K562 (cell line): ENCODE results near the gene ERICH2. TPM values are rescaled to one million over a fixed set of nuclear protein-coding genes. Genes with fewer than 3 reads are reported as not detected.

ENCODE experiments used
- BDP1 ChIP-seq: IDR thresholded peaks from 3 replicates; pipeline ENCODE4 v1.6.1; 2011; ENCODE audit not compliant: insufficient read length, insufficient read depth
- CBFA2T3 ChIP-seq: fragments of 450-650 bp; IDR thresholded peaks from 2 replicates; pipeline ENCODE4 v1.6.1; 2017
- DPF2 ChIP-seq: fragments of 450-650 bp; IDR thresholded peaks from 2 replicates; pipeline ENCODE4 v1.6.1; 2016
- E2F3 ChIP-seq: fragments of 250-450 bp; sonication (Bioruptor Pico); IDR thresholded peaks from 2 replicates; pipeline ENCODE4 v1.4.0; 2020; ENCODE audit warnings: mild to moderate bottlenecking
- ESRRB ChIP-seq: fragments of 250-450 bp; sonication (Bioruptor Pico); IDR thresholded peaks from 2 replicates; pipeline ENCODE4 v1.5.0; 2020; ENCODE audit warnings: mild to moderate bottlenecking, moderate library complexity, borderline replicate concordance
- FIP1L1 ChIP-seq: fragments of 200-400 bp; formaldehyde crosslinking; IDR thresholded peaks from 2 replicates; pipeline ENCODE4 v1.6.1; 2018; ENCODE audit warnings: mild to moderate bottlenecking, low read depth, low read length; ENCODE audit not compliant: poor library complexity, severe bottlenecking
- HNRNPL ChIP-seq: fragments of 200-400 bp; formaldehyde crosslinking; IDR thresholded peaks from 2 replicates; pipeline ENCODE4 v1.6.1; 2017; ENCODE audit warnings: low read depth, mild to moderate bottlenecking, low read length
- LEF1 ChIP-seq: fragments of 450-650 bp; IDR thresholded peaks from 2 replicates; pipeline ENCODE4 v1.6.1; 2016; ENCODE audit warnings: mild to moderate bottlenecking
- POU5F1 ChIP-seq: fragments of 150-350 bp; IDR thresholded peaks from 2 replicates; pipeline ENCODE4 v1.6.1; 2014; ENCODE audit warnings: borderline replicate concordance, low read length, low read depth, mild to moderate bottlenecking; ENCODE audit not compliant: partially characterized antibody
- RBM34 ChIP-seq: fragments of 200-400 bp; formaldehyde crosslinking; IDR thresholded peaks from 2 replicates; pipeline ENCODE4 v1.6.1; 2018; ENCODE audit warnings: low read length, borderline replicate concordance; ENCODE audit not compliant: insufficient read depth
- RERE ChIP-seq: sonication (generic); formaldehyde crosslinking; IDR thresholded peaks from 2 replicates; pipeline ENCODE4 v1.8.0; 2023; ENCODE audit warnings: missing genetic modification reagents, mild to moderate bottlenecking, borderline replicate concordance
- STAT5B ChIP-seq: fragments of 250-450 bp; sonication (Bioruptor Pico); IDR thresholded peaks from 2 replicates; pipeline ENCODE4 v1.8.0; 2021; ENCODE audit warnings: mild to moderate bottlenecking, inconsistent platforms
- TAL1 ChIP-seq: fragments of 450-650 bp; IDR thresholded peaks from 2 replicates; pipeline ENCODE4 v1.6.1; 2016; ENCODE audit warnings: mild to moderate bottlenecking
- TBP ChIP-seq: optimal IDR thresholded peaks from 2 replicates; pipeline ENCODE3; 2011; ENCODE audit warnings: low read depth, low read length, improper control_type of control experiment
- TRIM25 ChIP-seq: fragments of 450-650 bp; IDR thresholded peaks from 2 replicates; pipeline ENCODE4 v1.7.0; 2016; ENCODE audit warnings: borderline replicate concordance
- TRIM28 ChIP-seq: fragments of 450-650 bp; IDR thresholded peaks from 2 replicates; pipeline ENCODE4 v1.6.1; 2017
- ZNF408 ChIP-seq: fragments of 250-450 bp; sonication (Bioruptor Pico); IDR thresholded peaks from 2 replicates; pipeline ENCODE4 v1.4.0; 2020; ENCODE audit warnings: low read depth, mild to moderate bottlenecking, moderate library complexity
- ZNF586 ChIP-seq: fragments of 450-650 bp; formaldehyde crosslinking; conservative IDR thresholded peaks from 2 replicates; pipeline ENCODE4 v1.4.0; 2020; ENCODE audit warnings: mild to moderate bottlenecking, moderate library complexity
- ZNF609 ChIP-seq: sonication (generic); formaldehyde crosslinking; IDR thresholded peaks from 2 replicates; pipeline ENCODE4 v1.8.1; 2023; ENCODE audit warnings: missing genetic modification reagents, mild to moderate bottlenecking, borderline replicate concordance
- polyA plus RNA-seq, 8 experiments: library from polyadenylated mRNA; depleted of rRNA in 4 of 8; stranded (reverse) in 5 of 8; unstranded in 3 of 8; fragments of >200 nt; fragmentation: Nextera tagmentation in 2 of 8; fragmentation: Illumina TruSeq in 1 of 8; extraction: Ambion mirVana in 2 of 8; extraction: Trizol in 1 of 8; gene quantifications; 2 replicates each; pipeline versions ENCODE4 v1.2.1 to v1.2.3, GENCODE V29; 2011 to 2014; ENCODE audit warnings: inconsistent platforms in 1 of 8, missing spikeins in 1 of 8
- total RNA-seq, 7 experiments: library from RNA; depleted of rRNA in 6 of 7; stranded (reverse); fragments of >200 nt in 6 of 7; fragmentation: Illumina TruSeq in 2 of 7; extraction: Trizol in 2 of 7; gene quantifications; 2 replicates each; pipeline versions ENCODE4 v1.2.1 to v1.2.3, GENCODE V29; 2011 to 2021; ENCODE audit warnings: low replicate concordance in 1 of 7

Gene ERICH2
- total and polyA plus RNA-seq, 9 of the 15 experiments (the other 6 are each of a cell fraction or from before 2014, with no cell fraction given), result 0.85 to 2.4 (median 1.6) TPM

GRCh38 chr2:170747921-170748320 lies 22.3 kb upstream of the ERICH2 start (continued):
- no peak for TF ChIP-seq TRIM25
- TF ChIP-seq TBP, result no peak
- no peak for TF ChIP-seq ZNF609 (CRISPR knock-in tag)
- TF ChIP-seq POU5F1, result no peak
- TF ChIP-seq TRIM28, result no peak
- peak; percentile 87 for TF ChIP-seq DPF2
- no peak for TF ChIP-seq RBM34
- no peak for TF ChIP-seq ESRRB (CRISPR knock-in tag)
- TF ChIP-seq LEF1, result no peak
- no peak for TF ChIP-seq FIP1L1
- TF ChIP-seq BDP1, result no peak
- TF ChIP-seq ZNF408 (CRISPR knock-in tag), result no peak
- TF ChIP-seq RERE (CRISPR knock-in tag), result no peak
- 0 out of 2 replicates have a peak, but pooled peaks have one; percentile 1 for TF ChIP-seq TAL1
- TF ChIP-seq HNRNPL, result no peak
- TF ChIP-seq CBFA2T3, result peak; percentile 45; the same call in 1 of the 2 replicates
- no peak for TF ChIP-seq ZNF586 (CRISPR knock-in tag)
- no peak for TF ChIP-seq E2F3 (CRISPR knock-in tag)
- no peak for TF ChIP-seq STAT5B (CRISPR knock-in tag)
